Fibroblast of pulmonary artery (primary cell): Measurements from ENCODE around the gene PHACTR1.
A peak's percentile ranks its signal among the peaks of the same experiment; 100 is the strongest.

Source experiments
- DNase-seq: peaks from one replicate; pipeline ENCODE4 v3.0.0-alpha.2; 2010; ENCODE audit warnings: low read depth
- H3K4me3 ChIP-seq: replicated peaks from 2 replicates; pipeline ENCODE4 v1.5.1; 2011; ENCODE audit warnings: low read depth, mild to moderate bottlenecking, control low read depth, low read length, moderate library complexity
- CTCF ChIP-seq: IDR thresholded peaks from 2 replicates; pipeline ENCODE4 v1.5.1; 2011; ENCODE audit warnings: mild to moderate bottlenecking, control low read depth, low read length, inconsistent platforms; ENCODE audit errors: missing control alignments

Gene PHACTR1

GRCh38 chr6:13332349-13332706 lies 615.8 kb downstream of the PHACTR1 start:
- DNase-seq = no peak
- no peak for TF ChIP-seq CTCF
- H3K4me3 ChIP-seq = no peak overlapping the region

DNA sequence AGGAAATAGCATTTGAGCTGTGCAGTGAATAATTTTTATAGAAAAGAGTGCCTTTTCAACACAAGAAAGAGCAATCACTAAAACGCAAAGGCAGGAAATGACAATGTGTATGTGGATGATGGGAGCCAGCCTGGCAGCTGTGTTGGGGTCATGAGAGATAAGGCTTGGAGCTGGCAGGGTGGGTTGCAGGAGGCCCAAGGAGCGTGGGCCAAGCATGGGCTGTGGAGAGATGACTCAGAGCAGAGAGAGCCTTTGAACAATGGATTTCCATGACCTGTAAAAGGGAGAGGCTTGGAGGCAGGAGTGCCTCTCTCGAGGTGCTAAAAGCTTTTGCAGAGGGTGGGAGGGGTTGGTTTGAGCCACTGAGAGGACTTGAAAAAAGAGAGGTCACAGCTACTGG lies 618.4 kb downstream of the PHACTR1 start:
- TF ChIP-seq CTCF = no peak
- DNase-seq = peak; percentile 81
- H3K4me3 ChIP-seq = no peak overlapping the region

DNA sequence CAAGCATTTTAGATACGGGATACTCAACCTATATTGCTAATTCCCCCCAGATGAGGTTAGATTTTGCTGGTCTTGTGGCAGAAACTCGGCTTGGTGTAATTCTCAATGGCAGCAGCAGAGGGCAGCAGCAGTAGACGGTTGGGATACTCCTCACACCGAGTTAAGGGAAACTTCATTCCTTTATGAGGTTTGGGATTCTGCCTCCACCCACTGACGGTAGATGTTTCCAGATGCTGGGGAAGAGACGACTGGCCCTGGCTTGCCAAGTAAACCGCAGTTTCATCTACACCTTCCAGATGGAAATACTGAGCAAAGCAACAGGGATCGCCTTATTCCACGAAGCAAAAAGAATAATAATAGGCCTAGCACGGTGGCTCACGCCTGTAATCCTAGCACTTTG lies 620.0 kb downstream of the PHACTR1 start:
- peak; percentile 95 for TF ChIP-seq CTCF
- H3K4me3 ChIP-seq = no peak overlapping the region
- peak; percentile 94 for DNase-seq

DNA sequence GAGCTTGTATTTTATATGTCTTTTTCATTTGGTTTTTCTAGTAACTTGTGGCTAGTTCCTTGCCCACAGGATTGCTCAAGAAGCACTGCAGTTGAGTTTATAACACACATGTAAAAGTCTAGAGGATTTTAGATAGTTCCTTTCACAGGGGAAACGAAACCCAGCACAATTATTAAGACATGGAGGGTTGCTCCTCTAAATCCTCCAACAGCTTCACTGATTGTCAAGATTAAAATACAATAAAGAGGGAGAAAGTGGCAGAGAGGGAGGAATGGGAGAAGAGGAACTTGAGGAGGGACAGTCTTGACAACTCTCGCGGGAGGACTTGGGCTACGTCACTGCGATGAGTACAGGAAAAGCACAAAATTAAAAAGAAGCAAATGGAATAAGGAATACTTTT lies 621.5 kb downstream of the PHACTR1 start:
- H3K4me3 ChIP-seq = no peak overlapping the region
- DNase-seq = no peak

More for the DNA sequence above, 621.5 kb downstream of the PHACTR1 start:
- no peak for TF ChIP-seq CTCF
